ENCODE measurements around the gene NTM. TPM values are rescaled to one million over a fixed set of nuclear protein-coding genes. Genes with fewer than 3 reads are reported as not detected.

NTM gene
- total RNA-seq, 1 experiment from 2014 or later = 9.9 TPM

DNA sequence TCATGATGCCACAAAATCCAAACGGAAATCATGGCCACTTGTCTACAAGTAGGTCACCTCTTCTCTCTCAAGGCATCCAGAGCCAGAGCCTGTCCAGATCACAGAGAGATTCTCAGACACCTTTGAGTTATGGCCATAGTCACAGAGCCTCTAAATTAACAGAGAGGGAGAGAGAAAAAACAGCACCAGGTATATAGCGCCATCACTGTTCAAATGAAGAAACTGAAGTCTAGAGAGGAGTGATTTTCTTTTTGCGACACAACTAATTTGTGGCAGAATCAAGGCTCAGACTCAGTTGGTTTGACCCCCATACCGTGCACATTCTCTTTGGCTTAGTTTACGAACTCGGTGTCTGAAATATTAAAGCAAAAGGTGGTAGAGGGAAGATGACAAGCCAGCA lies 512.9 kb downstream of the NTM start:
- H3K4me1 ChIP-seq (ENCODE audit: insufficient read depth, low read length) = peaks cover 5% of the 10 kb centered on the region; the same call in 1 of the 2 replicates
- H4K20me1 ChIP-seq (ENCODE audit: control insufficient read depth, insufficient read depth, insufficient read length) = no peaks in the 10 kb centered on the region
- no peaks in the 10 kb centered on the region for H3K23me2 ChIP-seq (ENCODE audit: insufficient read length, low read depth, low read length, poor library complexity, severe bottlenecking)
- no peak overlapping the region for H3K4ac ChIP-seq (ENCODE audit: low read depth, low read length)
- no peaks in the 10 kb centered on the region for H3K27me3 ChIP-seq (ENCODE audit: insufficient read depth, low read length)
- no peak overlapping the region for H3T11ph ChIP-seq (ENCODE audit: low read length)
- H4K8ac ChIP-seq (replicated peaks; ENCODE audit: insufficient read length, low read depth, low read length) = no peak overlapping the region
- no peak for DNase-seq
- H3K4me3 Mint-ChIP-seq = no peak overlapping the region
- H2BK20ac ChIP-seq (ENCODE audit: low read depth, low read length, poor library complexity, severe bottlenecking) = no peak overlapping the region
- no peak overlapping the region for H3K56ac ChIP-seq (ENCODE audit: insufficient read length, low read depth, low read length)
- H3K9me3 Mint-ChIP-seq = no peaks in the 10 kb centered on the region
- no peak overlapping the region for H2BK12ac ChIP-seq (ENCODE audit: insufficient read length, low read depth, low read length)
- H2BK15ac ChIP-seq (ENCODE audit: low read depth, low read length) = no peak overlapping the region
- peaks cover 31 to 41% of the 10 kb centered on the region in 2 experiments for H3K4me1 Mint-ChIP-seq
- no peak overlapping the region for H3K18ac ChIP-seq (ENCODE audit: insufficient read length, low read depth, low read length)
- no peak overlapping the region for H3K23ac ChIP-seq (ENCODE audit: insufficient read length, low read depth, low read length)
- H3K4me2 ChIP-seq (ENCODE audit: insufficient read depth, insufficient read length, low read length) = no peak overlapping the region
- no peak overlapping the region for H2AK5ac ChIP-seq (ENCODE audit: insufficient read length, low read length)
- H2BK120ac ChIP-seq (ENCODE audit: low read depth, low read length, poor library complexity, severe bottlenecking) = no peak overlapping the region
- no peak overlapping the region for H4K5ac ChIP-seq (ENCODE audit: insufficient read length, low read depth, low read length)
- no peaks in the 10 kb centered on the region for H3K79me2 ChIP-seq (ENCODE audit: insufficient read depth, low read length)
- H4K91ac ChIP-seq (ENCODE audit: insufficient read length, low read depth, low read length) = no peak overlapping the region
- H3K36me3 Mint-ChIP-seq (ENCODE audit: insufficient read depth in 1 of 3, low read depth in 3 of 3) = no peaks in the 10 kb centered on the region
- H3K79me1 ChIP-seq (ENCODE audit: insufficient read depth, low read depth, low read length, poor library complexity, severe bottlenecking) = no peaks in the 10 kb centered on the region
- H3K27ac Mint-ChIP-seq = no peak overlapping the region
- no peak overlapping the region for H2AFZ ChIP-seq (ENCODE audit: low read length)
- no peak overlapping the region for H3K27ac ChIP-seq (ENCODE audit: insufficient read length, low read depth, low read length)
- H3K27me3 Mint-ChIP-seq (ENCODE audit: low read depth) = peaks cover 2% of the 10 kb centered on the region; the same call in 1 of the 2 replicates
- WGBS (ENCODE audit: extremely low coverage, insufficient read length, low lambda C conversion rate) = no CpG with 5 or more reads among the region's 6 CpGs
- no peak overlapping the region for H3K9ac ChIP-seq (ENCODE audit: extremely low read depth, insufficient read length, low read length)
- TF ChIP-seq CTCF (conservative IDR thresholded peaks at IDR 0.05) = peak; percentile 70
- no peak overlapping the region for H3K14ac ChIP-seq (ENCODE audit: insufficient read depth, low read length)
- no peak overlapping the region for H2BK5ac ChIP-seq (ENCODE audit: insufficient read length, low read length)
- no peaks in the 10 kb centered on the region for H3K9me3 ChIP-seq (ENCODE audit: control insufficient read depth, low read depth, low read length)
